WTC11 (cell line): ENCODE results near the gene FAM228A. TPM values are rescaled to one million over a fixed set of nuclear protein-coding genes. Genes with fewer than 3 reads are reported as not detected.

Experiments used
- ATAC-seq: fragments of 200-7000 bp; cut with Tn5 transposase; 2 replicates; pipeline ENCODE4 v1.10.0; 2021; ENCODE audit warnings: mild to moderate bottlenecking, moderate library complexity
- CTCF ChIA-PET: fragments of 300-600 bp; sonication (Branson Sonifier 250); formaldehyde crosslinking; loops from one replicate; lab custom pipeline; 2021; ENCODE audit warnings: antibody characterized with exemption; lab: Charles Lee
- POLR2A ChIA-PET: fragments of 350-600 bp; sonication (Branson Sonifier 250); formaldehyde crosslinking; loops from one replicate; lab custom pipeline; 2021; ENCODE audit warnings: antibody characterized with exemption; lab: Charles Lee
- DNase-seq: peaks from one replicate; pipeline ENCODE4 v3.0.0; 2021; ENCODE audit warnings: low spot score
- H3K27ac Mint-ChIP-seq: 2 replicates; pipeline ENCODE4 v1.8.0; 2021; ENCODE audit warnings: mixed read lengths
- H3K27me3 Mint-ChIP-seq: 2 replicates; pipeline ENCODE4 v1.8.0; 2021; ENCODE audit warnings: low read depth, mild to moderate bottlenecking, moderate library complexity, mixed read lengths
- H3K36me3 Mint-ChIP-seq: 2 replicates; pipeline ENCODE4 v1.8.0; 2021; ENCODE audit warnings: mixed read lengths
- H3K4me1 Mint-ChIP-seq: 2 replicates; pipeline ENCODE4 v1.8.0; 2022; ENCODE audit warnings: mixed read lengths
- H3K4me3 Mint-ChIP-seq: 2 replicates; pipeline ENCODE4 v1.8.0; 2021; ENCODE audit warnings: mild to moderate bottlenecking, moderate library complexity, mixed read lengths
- H3K9me3 Mint-ChIP-seq: 2 replicates; pipeline ENCODE4 v1.8.0; 2021; ENCODE audit warnings: mixed read lengths
- ARID4B ChIP-seq: sonication (generic); formaldehyde crosslinking; IDR thresholded peaks from 2 replicates; pipeline ENCODE4 v1.8.0; 2023; ENCODE audit warnings: missing genetic modification reagents, mild to moderate bottlenecking, borderline replicate concordance
- ATF2 ChIP-seq: sonication (generic); formaldehyde crosslinking; IDR thresholded peaks from 2 replicates; pipeline ENCODE4 v1.8.1; 2022; ENCODE audit warnings: low read depth, missing genetic modification reagents, borderline replicate concordance
- ATF6 ChIP-seq: sonication (generic); formaldehyde crosslinking; IDR thresholded peaks from 2 replicates; pipeline ENCODE4 v1.8.1; 2023; ENCODE audit warnings: mild to moderate bottlenecking, missing genetic modification reagents
- E2F4 ChIP-seq: sonication (generic); formaldehyde crosslinking; IDR thresholded peaks from 2 replicates; pipeline ENCODE4 v1.8.1; 2022; ENCODE audit warnings: low read depth, mild to moderate bottlenecking, moderate library complexity, missing genetic modification reagents, borderline replicate concordance
- ELF4 ChIP-seq: sonication (generic); formaldehyde crosslinking; IDR thresholded peaks from 2 replicates; pipeline ENCODE4 v1.8.1; 2022; ENCODE audit warnings: low read depth, mild to moderate bottlenecking, moderate library complexity, missing genetic modification reagents
- ESRRA ChIP-seq: sonication (generic); formaldehyde crosslinking; IDR thresholded peaks from 2 replicates; pipeline ENCODE4 v1.8.1; 2022; ENCODE audit warnings: mild to moderate bottlenecking, missing genetic modification reagents, borderline replicate concordance
- FOXK1 ChIP-seq: sonication (generic); formaldehyde crosslinking; IDR thresholded peaks from 2 replicates; pipeline ENCODE4 v1.8.0; 2022; ENCODE audit warnings: mild to moderate bottlenecking, moderate library complexity, missing genetic modification reagents
- FOXP1 ChIP-seq: sonication (generic); formaldehyde crosslinking; IDR thresholded peaks from 2 replicates; pipeline ENCODE4 v1.8.0; 2022; ENCODE audit warnings: missing genetic modification reagents, mild to moderate bottlenecking, moderate library complexity, borderline replicate concordance
- JAZF1 ChIP-seq: fragments of 250-450 bp; sonication (Bioruptor Pico); IDR thresholded peaks from 2 replicates; pipeline ENCODE4 v1.9.0; 2021; ENCODE audit warnings: moderate library complexity, mild to moderate bottlenecking, inconsistent platforms
- JUN ChIP-seq: sonication (generic); formaldehyde crosslinking; IDR thresholded peaks from 2 replicates; pipeline ENCODE4 v1.8.0; 2023; ENCODE audit warnings: mild to moderate bottlenecking, missing genetic modification reagents
- MYBL2 ChIP-seq: sonication (generic); formaldehyde crosslinking; IDR thresholded peaks from 2 replicates; pipeline ENCODE4 v1.8.1; 2023; ENCODE audit warnings: mild to moderate bottlenecking, moderate library complexity, missing genetic modification reagents
- NFYB ChIP-seq: sonication (generic); formaldehyde crosslinking; conservative IDR thresholded peaks from 2 replicates; pipeline ENCODE4 v1.8.0; 2022; ENCODE audit warnings: low read depth, missing genetic modification reagents
- NR2C2 ChIP-seq: sonication (generic); formaldehyde crosslinking; IDR thresholded peaks from 2 replicates; pipeline ENCODE4 v1.8.0; 2022; ENCODE audit warnings: mild to moderate bottlenecking, missing genetic modification reagents
- ZMAT4 ChIP-seq: fragments of 250-450 bp; sonication (Bioruptor Pico); IDR thresholded peaks from 2 replicates; pipeline ENCODE4 v1.9.0; 2021; ENCODE audit warnings: mild to moderate bottlenecking
- ZNF219 ChIP-seq: sonication (generic); formaldehyde crosslinking; IDR thresholded peaks from 2 replicates; pipeline ENCODE4 v1.8.0; 2023; ENCODE audit warnings: missing genetic modification reagents, mild to moderate bottlenecking, borderline replicate concordance
- ZNF263 ChIP-seq: sonication (generic); formaldehyde crosslinking; IDR thresholded peaks from 2 replicates; pipeline ENCODE4 v1.8.1; 2022; ENCODE audit warnings: low read depth, mild to moderate bottlenecking, moderate library complexity, missing genetic modification reagents
- ZNF512 ChIP-seq: sonication (generic); formaldehyde crosslinking; IDR thresholded peaks from 2 replicates; pipeline ENCODE4 v1.8.1; 2022; ENCODE audit warnings: missing genetic modification reagents, borderline replicate concordance
- total RNA-seq: library from RNA; stranded (reverse); gene quantifications from 3 replicates; pipeline ENCODE4 v1.2.3, GENCODE V29; 2021

Gene FAM228A
- total RNA-seq, 1 experiment from 2014 or later: 0.09 TPM

- ChIA-PET POLR2A (no interaction called here), CTCF (no interaction called here)
- Mint-ChIP-seq H3K4me3 (no peak overlapping the region), H3K27ac (no peak overlapping the region), H3K9me3 (no peaks in the 10 kb centered on the region), H3K36me3 (peaks cover 4% of the 10 kb centered on the region; the same call in 1 of the 2 replicates)
- ATAC-seq (no peak), DNase-seq (no peak)
- TF ChIP-seq E2F4 (CRISPR knock-in tag): no peak
- TF ChIP-seq FOXP1 (CRISPR knock-in tag): no peak
- TF ChIP-seq JUN (CRISPR knock-in tag): no peak
- TF ChIP-seq ARID4B (CRISPR knock-in tag): no peak
- no peak for TF ChIP-seq ZNF219
- TF ChIP-seq NR2C2 (CRISPR knock-in tag): no peak
- no peak for TF ChIP-seq ESRRA (CRISPR knock-in tag)
- TF ChIP-seq NFYB (CRISPR knock-in tag): no peak
- TF ChIP-seq, all 79 proteins: peak for 0
- peaks cover 4% of the 10 kb centered on the region; the same call in 1 of the 2 replicates for H3K27me3 Mint-ChIP-seq
- no peaks in the 10 kb centered on the region for H3K4me1 Mint-ChIP-seq
These were observed 25.2 kb downstream of the FAM228A start for GRCh38 chr2:24199968-24200590.

- TF ChIP-seq ATF6 (CRISPR knock-in tag): no peak
- ChIA-PET POLR2A (no interaction called here), CTCF (no interaction called here)
- H3K27ac Mint-ChIP-seq: no peak overlapping the region
- H3K9me3 Mint-ChIP-seq: no peaks in the 10 kb centered on the region
- DNase-seq (no peak), ATAC-seq (no peak)
- H3K27me3 Mint-ChIP-seq: peaks cover 4% of the 10 kb centered on the region; the same call in 1 of the 2 replicates
- H3K4me1 Mint-ChIP-seq: no peaks in the 10 kb centered on the region
- no peak overlapping the region for H3K4me3 Mint-ChIP-seq
- H3K36me3 Mint-ChIP-seq: peaks cover 4% of the 10 kb centered on the region; the same call in 1 of the 2 replicates
These were observed 25.9 kb downstream of the FAM228A start for GRCh38 chr2:24200799-24201198.

GRCh38 chr2:24203029-24203786, 28.4 kb downstream of the FAM228A start:
- Mint-ChIP-seq H3K4me3 (no peak overlapping the region), H3K36me3 (peaks cover 4% of the 10 kb centered on the region; the same call in 1 of the 2 replicates), H3K4me1 (0 out of 2 replicates have a peak, but pooled peaks cover 3% of the 10 kb centered on the region), H3K27ac (no peak overlapping the region; the same call in 1 of the 2 replicates), H3K27me3 (no peaks in the 10 kb centered on the region), H3K9me3 (no peaks in the 10 kb centered on the region)
- ATAC-seq (peak; percentile 79), DNase-seq (no peak)
- CTCF ChIA-PET: interaction anchor here (1.0 kb wide), 1 partner anchor 379 kb away, joined by 3 read pairs; no protein-coding TSS in a partner anchor
- POLR2A ChIA-PET: interaction anchor here (0.6 kb wide), 1 partner anchor 152 kb away, joined by 3 read pairs; no protein-coding TSS in a partner anchor
- no peak for TF ChIP-seq ZNF512 (CRISPR knock-in tag)
- no peak for TF ChIP-seq FOXK1 (CRISPR knock-in tag)
- TF ChIP-seq ELF4 (CRISPR knock-in tag): no peak
- no peak for TF ChIP-seq JAZF1 (CRISPR knock-in tag)
- no peak for TF ChIP-seq ZNF263 (CRISPR knock-in tag)
- TF ChIP-seq ATF2: no peak
- no peak for TF ChIP-seq ZMAT4 (CRISPR knock-in tag)
- TF ChIP-seq MYBL2 (CRISPR knock-in tag): no peak
